Loucy (cell line): ENCODE results near the gene TMEM132D.

Experiments
- H2AFZ ChIP-seq: fragments of 200-600 bp; sonication (generic); 2 replicates; pipeline ENCODE4 v1.6.0; 2016; ENCODE audit warnings: antibody characterized with exemption, mild to moderate bottlenecking, low read length, moderate library complexity
- H3F3A ChIP-seq: fragments of 200-600 bp; 2 replicates; pipeline ENCODE4 v1.6.0; 2016; ENCODE audit warnings: antibody characterized with exemption, low read depth, mild to moderate bottlenecking
- H3K27me3 ChIP-seq: fragments of 200-600 bp; sonication (generic); 2 replicates; pipeline ENCODE4 v1.6.1; 2014; ENCODE audit warnings: low read length, mild to moderate bottlenecking; ENCODE audit not compliant: insufficient read depth, poor library complexity, severe bottlenecking
- H3K36me3 ChIP-seq: fragments of 200-600 bp; sonication (generic); 2 replicates; pipeline ENCODE4 v1.6.1; 2016; ENCODE audit warnings: low read length; ENCODE audit not compliant: insufficient read depth
- H3K4me1 ChIP-seq: fragments of 200-600 bp; sonication (generic); 2 replicates; pipeline ENCODE4 v1.5.1; 2014; ENCODE audit warnings: low read length, mild to moderate bottlenecking; ENCODE audit not compliant: insufficient read depth, poor library complexity, severe bottlenecking
- H3K4me2 ChIP-seq: fragments of 200-600 bp; sonication (generic); 2 replicates; pipeline ENCODE4 v1.6.0; 2014; ENCODE audit warnings: antibody characterized with exemption, low read length, low read depth, mild to moderate bottlenecking; ENCODE audit not compliant: poor library complexity, severe bottlenecking
- H3K4me3 ChIP-seq: fragments of 200-600 bp; sonication (generic); 2 replicates; pipeline ENCODE4 v1.5.1; 2014; ENCODE audit warnings: low read length, mild to moderate bottlenecking, mixed read lengths; ENCODE audit not compliant: poor library complexity, severe bottlenecking
- H3K79me2 ChIP-seq: fragments of 200-600 bp; sonication (generic); 2 replicates; pipeline ENCODE4 v1.6.1; 2014; ENCODE audit warnings: low read length; ENCODE audit not compliant: insufficient read depth
- H3K9ac ChIP-seq: fragments of 200-600 bp; sonication (generic); 2 replicates; pipeline ENCODE4 v1.6.0; 2014; ENCODE audit warnings: mild to moderate bottlenecking, low read depth, low read length, moderate library complexity; ENCODE audit not compliant: poor library complexity, severe bottlenecking
- H3K9me2 ChIP-seq: fragments of 200-600 bp; sonication (generic); replicated peaks from 2 replicates; pipeline ENCODE4 v1.6.1; 2016; ENCODE audit warnings: low read depth, low read length, mixed read lengths
- H3K9me3 ChIP-seq: fragments of 200-600 bp; sonication (generic); 2 replicates; pipeline ENCODE4 v1.6.1; 2014; ENCODE audit warnings: mild to moderate bottlenecking, antibody characterized with exemption, low read length, low read depth; ENCODE audit not compliant: insufficient read depth
- H4K20me1 ChIP-seq: fragments of 200-600 bp; sonication (generic); 2 replicates; pipeline ENCODE4 v1.6.0; 2014; ENCODE audit warnings: antibody characterized with exemption, low read length, mild to moderate bottlenecking; ENCODE audit not compliant: insufficient read depth, poor library complexity, severe bottlenecking
- CTCF ChIP-seq: fragments of 200-600 bp; sonication (generic); conservative IDR thresholded peaks from 2 replicates; pipeline ENCODE4 v1.5.1; 2014; ENCODE audit warnings: mild to moderate bottlenecking, antibody characterized with exemption, low read length
- EZH2phosphoT487 ChIP-seq: fragments of 200-600 bp; IDR thresholded peaks from 2 replicates; pipeline ENCODE4 v1.6.1; 2018; ENCODE audit warnings: antibody characterized with exemption, mild to moderate bottlenecking, moderate library complexity, borderline replicate concordance

Gene TMEM132D

GRCh38 chr12:129296671-129297070, 607.2 kb downstream of the TMEM132D start:
- no peaks in the 10 kb centered on the region for H3K4me1 ChIP-seq
- no peaks in the 10 kb centered on the region for H3K9me2 ChIP-seq
- no peaks in the 10 kb centered on the region for H3K79me2 ChIP-seq
- H3K36me3 ChIP-seq = no peaks in the 10 kb centered on the region
- H3K4me2 ChIP-seq = no peak overlapping the region
- no peak overlapping the region for H3K9ac ChIP-seq
- no peaks in the 10 kb centered on the region for H3K27me3 ChIP-seq
- no peak overlapping the region for H2AFZ ChIP-seq
- no peaks in the 10 kb centered on the region for H4K20me1 ChIP-seq
- no peak for TF ChIP-seq CTCF
- no peak for TF ChIP-seq EZH2phosphoT487
- H3K4me3 ChIP-seq = no peak overlapping the region
- H3F3A ChIP-seq = no peaks in the 10 kb centered on the region
- H3K9me3 ChIP-seq = no peaks in the 10 kb centered on the region; the same call in 1 of the 2 replicates

- no peaks in the 10 kb centered on the region for H3K27me3 ChIP-seq
Observed at GRCh38 chr12:129294868-129295267, 609.0 kb downstream of the TMEM132D start.

GRCh38 chr12:129279771-129280170, 624.1 kb downstream of the TMEM132D start:
- H2AFZ ChIP-seq = no peak overlapping the region
- peaks cover 3% of the 10 kb centered on the region; the same call in 1 of the 2 replicates for H3K9me3 ChIP-seq
- H3K36me3 ChIP-seq = no peaks in the 10 kb centered on the region
- no peaks in the 10 kb centered on the region for H3K9me2 ChIP-seq
- no peaks in the 10 kb centered on the region for H4K20me1 ChIP-seq
- H3K4me1 ChIP-seq = no peaks in the 10 kb centered on the region
- H3K9ac ChIP-seq = no peak overlapping the region
- H3K79me2 ChIP-seq = no peaks in the 10 kb centered on the region
- TF ChIP-seq CTCF = no peak
- TF ChIP-seq EZH2phosphoT487 = no peak
- no peak overlapping the region for H3K4me2 ChIP-seq
- no peaks in the 10 kb centered on the region for H3F3A ChIP-seq
- H3K27me3 ChIP-seq = no peaks in the 10 kb centered on the region
- H3K4me3 ChIP-seq = no peak overlapping the region

More at GRCh38 chr12:129294868-129295267, 609.0 kb downstream of the TMEM132D start:
- no peak overlapping the region for H3K9ac ChIP-seq
- H3F3A ChIP-seq = no peaks in the 10 kb centered on the region
- H3K9me2 ChIP-seq = no peaks in the 10 kb centered on the region
- no peak overlapping the region for H3K4me2 ChIP-seq
- no peaks in the 10 kb centered on the region for H3K36me3 ChIP-seq
- H3K4me3 ChIP-seq = no peak overlapping the region
- no peaks in the 10 kb centered on the region for H3K4me1 ChIP-seq
- no peaks in the 10 kb centered on the region; the same call in 1 of the 2 replicates for H3K9me3 ChIP-seq
- no peaks in the 10 kb centered on the region for H3K79me2 ChIP-seq
- no peak overlapping the region for H2AFZ ChIP-seq
- TF ChIP-seq CTCF = no peak
- no peak for TF ChIP-seq EZH2phosphoT487
- no peaks in the 10 kb centered on the region for H4K20me1 ChIP-seq
